Measurements from ENCODE around the gene LCE6A. TPM values are rescaled to one million over a fixed set of nuclear protein-coding genes. Genes with fewer than 3 reads are reported as not detected.

The LCE6A gene
- total and polyA plus RNA-seq, 9 donors: not detected

DNA sequence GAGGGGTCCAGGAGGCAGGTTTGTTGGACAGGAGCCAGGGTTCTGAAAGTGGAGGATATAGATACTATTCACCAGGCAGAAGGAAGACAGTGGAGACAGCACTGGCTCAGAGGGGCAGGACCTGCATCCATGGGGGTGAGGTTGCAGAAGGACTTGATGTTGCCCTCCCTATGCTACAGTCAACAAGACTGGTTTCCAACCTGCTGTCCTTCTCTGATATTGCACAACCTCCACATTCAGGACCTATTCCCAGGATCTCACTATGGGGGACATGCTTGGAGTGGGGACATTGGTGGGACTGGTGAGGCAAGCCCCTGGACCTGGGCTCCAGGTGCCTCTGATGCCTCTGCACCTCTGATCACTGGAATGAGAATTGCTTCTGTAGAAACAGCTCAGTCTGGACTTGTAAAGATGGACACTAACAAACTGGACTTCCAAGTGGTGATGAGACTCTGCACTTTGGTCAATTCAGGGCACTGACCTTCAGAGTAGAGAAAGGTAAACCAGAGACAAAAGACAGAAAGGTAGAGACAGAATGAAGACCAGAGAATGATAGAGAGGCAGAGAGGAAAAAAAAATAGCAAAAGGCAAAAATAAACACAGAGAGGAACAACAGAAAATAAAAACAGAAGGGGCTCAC is 37.0 kb downstream of the LCE6A start:
- no peak overlapping the region for H3K27ac ChIP-seq
- H3K4me3 ChIP-seq: no peak overlapping the region
- H3K4me1 ChIP-seq (ENCODE audit: insufficient read depth): peaks cover 4% of the 10 kb centered on the region
- DNase-seq: no peak
- TF ChIP-seq, protein P1, sequence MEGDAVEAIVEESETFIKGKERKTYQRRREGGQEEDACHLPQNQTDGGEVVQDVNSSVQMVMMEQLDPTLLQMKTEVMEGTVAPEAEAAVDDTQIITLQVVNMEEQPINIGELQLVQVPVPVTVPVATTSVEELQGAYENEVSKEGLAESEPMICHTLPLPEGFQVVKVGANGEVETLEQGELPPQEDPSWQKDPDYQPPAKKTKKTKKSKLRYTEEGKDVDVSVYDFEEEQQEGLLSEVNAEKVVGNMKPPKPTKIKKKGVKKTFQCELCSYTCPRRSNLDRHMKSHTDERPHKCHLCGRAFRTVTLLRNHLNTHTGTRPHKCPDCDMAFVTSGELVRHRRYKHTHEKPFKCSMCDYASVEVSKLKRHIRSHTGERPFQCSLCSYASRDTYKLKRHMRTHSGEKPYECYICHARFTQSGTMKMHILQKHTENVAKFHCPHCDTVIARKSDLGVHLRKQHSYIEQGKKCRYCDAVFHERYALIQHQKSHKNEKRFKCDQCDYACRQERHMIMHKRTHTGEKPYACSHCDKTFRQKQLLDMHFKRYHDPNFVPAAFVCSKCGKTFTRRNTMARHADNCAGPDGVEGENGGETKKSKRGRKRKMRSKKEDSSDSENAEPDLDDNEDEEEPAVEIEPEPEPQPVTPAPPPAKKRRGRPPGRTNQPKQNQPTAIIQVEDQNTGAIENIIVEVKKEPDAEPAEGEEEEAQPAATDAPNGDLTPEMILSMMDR (IDR thresholded peaks at IDR 0.05): no peak
- TF ChIP-seq POLR2A (IDR thresholded peaks at IDR 0.05) (no peak), EP300 (IDR thresholded peaks at IDR 0.05) (no peak)
- intact Hi-C loops (cut with DNase I): no loop called here
- H3K27me3 ChIP-seq: no peaks in the 10 kb centered on the region
- H3K9me3 ChIP-seq: no peaks in the 10 kb centered on the region
- no peaks in the 10 kb centered on the region for H3K36me3 ChIP-seq

- no peaks in the 10 kb centered on the region for H3K27me3 ChIP-seq
- H3K4me1 ChIP-seq (ENCODE audit: insufficient read depth): peaks cover 4% of the 10 kb centered on the region
- no peak for DNase-seq
- no peak overlapping the region for H3K27ac ChIP-seq
- H3K36me3 ChIP-seq: no peaks in the 10 kb centered on the region
- no peaks in the 10 kb centered on the region for H3K9me3 ChIP-seq
- 93 to 94% (median 94%) methylated on average over 4 of the region's 4 CpGs for WGBS, 3 donors
- intact Hi-C loops (cut with DNase I): no loop called here
- TF ChIP-seq POLR2A (IDR thresholded peaks at IDR 0.05): no peak
- TF ChIP-seq EP300 (IDR thresholded peaks at IDR 0.05): no peak
- TF ChIP-seq, protein P1 (IDR thresholded peaks at IDR 0.05): no peak
- H3K4me3 ChIP-seq: no peak overlapping the region
These were observed 37.7 kb downstream of the LCE6A start for GRCh38 chr1:152880316-152880715.

GRCh38 chr1:152880907-152881306 is 38.3 kb downstream of the LCE6A start:
- WGBS, 3 donors: 80 to 86% (median 82%) methylated on average over 5 of the region's 5 CpGs
- Histone ChIP-seq H3K4me3 (no peak overlapping the region), H3K27me3 (no peaks in the 10 kb centered on the region), H3K4me1 (ENCODE audit: insufficient read depth) (peaks cover 6% of the 10 kb centered on the region), H3K9me3 (no peaks in the 10 kb centered on the region), H3K36me3 (no peaks in the 10 kb centered on the region), H3K27ac (no peak overlapping the region)
- intact Hi-C loops (cut with DNase I): no loop called here
- TF ChIP-seq POLR2A (IDR thresholded peaks at IDR 0.05) (no peak), EP300 (IDR thresholded peaks at IDR 0.05) (no peak)
- TF ChIP-seq, protein P1 (IDR thresholded peaks at IDR 0.05): no peak
- no peak for DNase-seq

DNA sequence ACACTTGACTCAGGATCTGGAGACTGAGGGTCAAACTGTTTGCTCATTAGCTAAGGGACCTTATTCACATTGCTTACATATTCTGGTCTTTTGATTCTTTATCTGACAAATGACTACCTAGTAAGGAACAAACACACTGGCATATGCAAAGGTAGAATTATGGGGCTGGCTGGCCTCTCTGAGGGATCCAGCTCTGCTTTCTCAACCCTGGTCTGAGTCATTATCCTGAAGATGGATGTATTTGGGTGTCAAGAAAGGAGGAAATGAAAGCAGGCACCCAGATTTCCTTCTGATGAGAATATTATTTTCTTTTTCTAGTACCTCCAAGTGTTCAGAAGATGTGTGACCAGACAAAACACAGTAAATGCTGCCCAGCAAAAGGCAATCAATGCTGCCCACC is 41.4 kb downstream of the LCE6A start:
- Histone ChIP-seq H3K4me3 (no peak overlapping the region), H3K27ac (no peak overlapping the region), H3K36me3 (no peaks in the 10 kb centered on the region), H3K9me3 (no peaks in the 10 kb centered on the region), H3K27me3 (no peaks in the 10 kb centered on the region), H3K4me1 (ENCODE audit: insufficient read depth) (peaks cover 8% of the 10 kb centered on the region)
- DNase-seq: no peak
- intact Hi-C loops (cut with DNase I): no loop called here
- TF ChIP-seq EP300 (IDR thresholded peaks at IDR 0.05): no peak
- TF ChIP-seq, protein P1 (IDR thresholded peaks at IDR 0.05): no peak
- no peak for TF ChIP-seq POLR2A (IDR thresholded peaks at IDR 0.05)
